Osteocyte (in vitro differentiated cells): ENCODE results near the gene TEC. TPM values are rescaled to one million over a fixed set of nuclear protein-coding genes. Genes with fewer than 3 reads are reported as not detected.
A peak's percentile ranks its signal among the peaks of the same experiment; 100 is the strongest.

Experiments
- DNase-seq: peaks from one replicate; pipeline ENCODE4 v3.0.0; 2021; ENCODE audit warnings: mixed read lengths; ENCODE audit not compliant: unreplicated experiment; ENCODE audit errors: extremely low spot score
- H3K27ac Mint-ChIP-seq: one replicate; pipeline ENCODE4 v1.8.0; 2021; ENCODE audit warnings: mild to moderate bottlenecking, mixed read lengths; ENCODE audit not compliant: unreplicated experiment
- H3K27me3 Mint-ChIP-seq: one replicate; pipeline ENCODE4 v1.8.0; 2021; ENCODE audit warnings: mixed read lengths; ENCODE audit not compliant: unreplicated experiment
- H3K36me3 Mint-ChIP-seq: one replicate; pipeline ENCODE4 v1.8.0; 2021; ENCODE audit warnings: mixed read lengths; ENCODE audit not compliant: unreplicated experiment
- H3K4me1 Mint-ChIP-seq: one replicate; pipeline ENCODE4 v1.8.0; 2021; ENCODE audit warnings: mixed read lengths; ENCODE audit not compliant: unreplicated experiment
- H3K4me3 Mint-ChIP-seq: one replicate; pipeline ENCODE4 v1.8.0; 2021; ENCODE audit warnings: mild to moderate bottlenecking, moderate library complexity, mixed read lengths; ENCODE audit not compliant: unreplicated experiment
- H3K9me3 Mint-ChIP-seq: one replicate; pipeline ENCODE4 v1.8.0; 2021; ENCODE audit warnings: mixed read lengths; ENCODE audit not compliant: unreplicated experiment
- CTCF ChIP-seq: fragments of 200-600 bp; sonication (generic); IDR thresholded peaks from 2 replicates; pipeline ENCODE4 v1.5.0; 2021; ENCODE audit warnings: antibody characterized with exemption, mild to moderate bottlenecking, moderate library complexity
- total RNA-seq: library from RNA; stranded (reverse); gene quantifications from 2 replicates; pipeline ENCODE4 v1.2.1, GENCODE V29; 2021

Gene TEC
- total RNA-seq, 1 donor from 2014 or later: not detected

GRCh38 chr4:48130100-48130499 lies 139.5 kb downstream of the TEC start:
- H3K4me1 Mint-ChIP-seq: peaks cover 18% of the 10 kb centered on the region
- H3K27ac Mint-ChIP-seq: no peak overlapping the region
- H3K9me3 Mint-ChIP-seq: no peaks in the 10 kb centered on the region
- H3K4me3 Mint-ChIP-seq: no peak overlapping the region
- H3K36me3 Mint-ChIP-seq: no peaks in the 10 kb centered on the region
- DNase-seq: no peak
- TF ChIP-seq CTCF: no peak
- H3K27me3 Mint-ChIP-seq: no peaks in the 10 kb centered on the region

GRCh38 chr4:48129307-48130014 lies 140.2 kb downstream of the TEC start:
- H3K4me3 Mint-ChIP-seq: no peak overlapping the region
- peaks cover 18% of the 10 kb centered on the region for H3K4me1 Mint-ChIP-seq
- H3K9me3 Mint-ChIP-seq: no peaks in the 10 kb centered on the region
- H3K27ac Mint-ChIP-seq: no peak overlapping the region
- H3K36me3 Mint-ChIP-seq: no peaks in the 10 kb centered on the region
- no peaks in the 10 kb centered on the region for H3K27me3 Mint-ChIP-seq
- no peak for TF ChIP-seq CTCF
- no peak for DNase-seq

GRCh38 chr4:48127682-48128404 lies 141.8 kb downstream of the TEC start:
- no peaks in the 10 kb centered on the region for H3K36me3 Mint-ChIP-seq
- TF ChIP-seq CTCF: peak; percentile 64
- H3K9me3 Mint-ChIP-seq: no peaks in the 10 kb centered on the region
- peaks cover 13% of the 10 kb centered on the region for H3K4me1 Mint-ChIP-seq
- H3K4me3 Mint-ChIP-seq: peak overlapping the region; percentile 69
- H3K27me3 Mint-ChIP-seq: peaks cover 8% of the 10 kb centered on the region
- DNase-seq: no peak
- H3K27ac Mint-ChIP-seq: peak overlapping the region; percentile 87

GRCh38 chr4:48127231-48127630 lies 142.4 kb downstream of the TEC start:
- no peak for DNase-seq
- Mint-ChIP-seq H3K4me1 (peaks cover 13% of the 10 kb centered on the region), H3K27me3 (peaks cover 8% of the 10 kb centered on the region), H3K9me3 (no peaks in the 10 kb centered on the region), H3K4me3 (peak overlapping the region; percentile 69), H3K36me3 (no peaks in the 10 kb centered on the region), H3K27ac (no peak overlapping the region)
- no peak for TF ChIP-seq CTCF

GRCh38 chr4:48126621-48127020 lies 143.0 kb downstream of the TEC start:
- Mint-ChIP-seq H3K27ac (no peak overlapping the region), H3K4me3 (no peak overlapping the region), H3K27me3 (peaks cover 8% of the 10 kb centered on the region)

More at GRCh38 chr4:48126621-48127020, 143.0 kb downstream of the TEC start:
- no peak for TF ChIP-seq CTCF
- no peaks in the 10 kb centered on the region for H3K9me3 Mint-ChIP-seq
- peaks cover 13% of the 10 kb centered on the region for H3K4me1 Mint-ChIP-seq
- no peak for DNase-seq
- no peaks in the 10 kb centered on the region for H3K36me3 Mint-ChIP-seq
